Fibroblast of lung (primary cell): Measurements from ENCODE around the gene TSLP.

Experiments
- EZH2 ChIP-seq: IDR thresholded peaks from 2 replicates; pipeline ENCODE4 v1.5.1; 2012; ENCODE audit warnings: low read length, control low read depth, mild to moderate bottlenecking; ENCODE audit errors: missing control alignments
- TF ChIP-seq, protein P1 (sequence below), 2 donors: IDR thresholded peaks in 1 of 2; conservative IDR thresholded peaks in 1 of 2; 1 replicate in 1 of 2; 2 replicates in 1 of 2; pipeline ENCODE4 v1.5.1; 2011 to 2012; ENCODE audit warnings: low read length in 2 of 2, control low read depth in 1 of 2, inconsistent platforms in 1 of 2, low read depth in 1 of 2, mild to moderate bottlenecking in 1 of 2

DNA sequence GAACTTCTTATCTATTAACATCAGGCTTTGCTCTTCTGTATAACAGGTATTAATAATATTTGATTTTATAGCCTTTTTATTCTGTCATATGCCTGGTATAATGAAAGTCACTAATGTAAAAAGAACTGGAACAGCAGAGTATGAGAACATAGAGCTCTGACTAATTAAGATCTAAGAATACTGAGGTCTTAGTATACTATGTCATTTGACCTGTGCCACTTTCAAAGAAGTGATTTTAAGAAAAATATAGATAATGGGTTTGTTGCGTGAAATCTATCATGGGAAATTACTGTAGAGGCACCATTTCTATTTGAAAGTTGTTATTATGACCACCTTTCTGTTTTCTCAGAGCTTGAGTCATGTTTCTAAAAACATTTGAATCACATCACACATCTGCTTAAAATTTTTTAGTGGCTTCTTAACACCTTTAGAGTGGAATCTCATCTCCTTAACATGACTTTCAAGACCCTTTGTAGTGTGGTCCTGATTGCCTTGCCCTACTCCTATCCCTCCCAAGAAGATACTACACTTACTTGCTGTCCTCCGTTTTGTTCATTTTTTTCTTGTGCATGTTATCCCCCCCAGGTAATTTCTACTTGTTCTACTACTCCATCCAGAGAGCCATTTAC lies 34.9 kb downstream of the TSLP start:
- TF ChIP-seq, protein P1, sequence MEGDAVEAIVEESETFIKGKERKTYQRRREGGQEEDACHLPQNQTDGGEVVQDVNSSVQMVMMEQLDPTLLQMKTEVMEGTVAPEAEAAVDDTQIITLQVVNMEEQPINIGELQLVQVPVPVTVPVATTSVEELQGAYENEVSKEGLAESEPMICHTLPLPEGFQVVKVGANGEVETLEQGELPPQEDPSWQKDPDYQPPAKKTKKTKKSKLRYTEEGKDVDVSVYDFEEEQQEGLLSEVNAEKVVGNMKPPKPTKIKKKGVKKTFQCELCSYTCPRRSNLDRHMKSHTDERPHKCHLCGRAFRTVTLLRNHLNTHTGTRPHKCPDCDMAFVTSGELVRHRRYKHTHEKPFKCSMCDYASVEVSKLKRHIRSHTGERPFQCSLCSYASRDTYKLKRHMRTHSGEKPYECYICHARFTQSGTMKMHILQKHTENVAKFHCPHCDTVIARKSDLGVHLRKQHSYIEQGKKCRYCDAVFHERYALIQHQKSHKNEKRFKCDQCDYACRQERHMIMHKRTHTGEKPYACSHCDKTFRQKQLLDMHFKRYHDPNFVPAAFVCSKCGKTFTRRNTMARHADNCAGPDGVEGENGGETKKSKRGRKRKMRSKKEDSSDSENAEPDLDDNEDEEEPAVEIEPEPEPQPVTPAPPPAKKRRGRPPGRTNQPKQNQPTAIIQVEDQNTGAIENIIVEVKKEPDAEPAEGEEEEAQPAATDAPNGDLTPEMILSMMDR (conservative IDR thresholded peaks at IDR 0.05 in 1 of 2, IDR thresholded peaks at IDR 0.05 in 1 of 2; ENCODE audit: low read depth in 1 of 2, low read length in 2 of 2) = no peak
- no peak for TF ChIP-seq EZH2
